Stimulated activated CD4-positive, alpha-beta T cell treated with anti-CD3 and anti-CD28 coated beads, Interleukin-4, amount 100 ng/mL, for 4 hours (primary cell): ENCODE results near the gene ZNF649.

Source experiments
- DNase-seq, 2 experiments: peaks; one replicate each; pipeline ENCODE4 v3.0.0-alpha.2; 2020

Gene ZNF649

DNA sequence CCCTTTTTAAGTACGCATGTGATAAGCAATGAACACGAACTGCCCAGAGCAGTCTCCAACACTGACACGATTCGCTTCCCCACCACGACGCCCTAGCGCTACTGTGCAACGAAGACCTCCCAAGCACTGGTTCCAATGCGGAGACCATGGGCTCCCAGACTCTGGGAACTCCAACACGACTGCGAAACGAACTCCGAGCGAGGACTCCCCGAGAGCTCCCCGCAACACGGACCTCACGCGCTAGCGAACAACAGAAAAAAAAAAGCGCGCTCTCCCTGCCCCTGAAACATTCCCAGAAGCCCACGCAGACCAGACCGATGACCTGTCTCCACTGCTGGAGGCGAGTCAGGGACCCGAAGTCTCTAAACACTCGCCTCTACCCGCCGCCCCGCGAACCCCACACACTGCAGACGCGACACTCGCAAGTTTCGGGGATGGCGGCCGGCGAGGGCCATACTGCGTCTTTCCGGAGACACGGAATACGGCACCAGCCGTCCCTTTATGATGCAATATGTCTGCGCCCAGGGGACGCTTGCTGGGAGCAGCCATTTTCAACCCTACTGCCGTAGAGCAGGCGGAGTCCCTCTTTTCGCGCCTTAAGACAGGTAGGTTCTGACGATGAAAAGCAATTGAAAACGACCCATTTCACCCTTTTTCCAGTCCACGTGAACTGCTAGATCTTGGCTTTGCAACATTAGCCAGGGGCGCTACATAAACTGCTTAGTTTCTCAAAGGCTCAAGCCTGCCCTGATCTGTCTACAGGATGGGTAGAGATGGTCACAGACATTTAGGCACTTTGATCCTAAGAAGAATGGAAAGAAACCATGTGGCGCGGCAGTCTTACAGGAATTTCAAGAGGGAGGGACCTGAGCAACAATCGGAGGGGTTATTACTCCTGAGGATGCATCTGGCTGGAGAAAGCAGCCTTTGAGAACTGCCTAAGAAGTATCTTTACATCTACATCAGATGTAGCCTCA lies 17.0 kb downstream of the ZNF649 start, which contains the start of gene ZNF577:
TSS of gene ZNF577 (minus strand) at position 430 of the 977 bp plus-strand sequence. CDS start 7,569 bp downstream, outside the sequence.
- DNase-seq: peak; percentile 60 to 68

DNA sequence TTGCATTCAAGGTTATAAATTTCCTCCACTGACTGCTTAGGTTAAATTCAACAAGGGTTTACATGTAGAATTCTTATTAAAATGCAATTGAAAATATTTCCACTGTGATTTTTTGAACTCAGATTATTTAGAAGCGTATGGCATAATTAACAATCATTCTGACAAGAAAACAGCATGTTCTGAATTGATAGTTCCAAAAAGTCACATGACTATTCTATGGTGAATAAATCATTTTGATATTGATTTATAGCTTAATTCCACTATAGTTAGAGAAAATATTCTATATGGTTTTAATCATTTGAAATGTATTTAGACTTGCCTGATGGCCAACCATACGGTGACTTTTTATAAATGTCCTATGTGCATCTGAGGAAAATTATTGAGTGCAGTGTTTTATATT lies 20.1 kb downstream of the ZNF649 start:
- DNase-seq: no peak

DNA sequence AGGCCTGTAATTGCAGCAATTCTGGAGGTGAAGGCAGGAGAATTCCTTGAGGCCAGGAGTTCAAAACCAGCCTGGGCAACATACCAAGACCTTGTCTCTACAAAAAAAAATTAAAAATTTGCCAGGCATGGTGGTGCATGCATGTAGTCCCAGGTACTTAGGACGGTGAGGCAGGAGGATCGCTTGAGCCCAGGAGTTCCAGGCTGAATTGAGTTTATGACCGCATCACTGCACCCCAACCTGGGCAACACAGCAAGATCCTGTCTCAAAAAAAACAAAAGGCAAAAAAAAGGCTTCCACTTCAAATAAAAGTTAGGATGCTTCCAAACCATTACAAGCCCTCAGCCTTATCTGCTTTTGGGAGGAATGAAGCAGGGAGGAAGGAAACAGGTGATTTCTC lies 22.3 kb downstream of the ZNF649 start:
- DNase-seq: no peak

DNA sequence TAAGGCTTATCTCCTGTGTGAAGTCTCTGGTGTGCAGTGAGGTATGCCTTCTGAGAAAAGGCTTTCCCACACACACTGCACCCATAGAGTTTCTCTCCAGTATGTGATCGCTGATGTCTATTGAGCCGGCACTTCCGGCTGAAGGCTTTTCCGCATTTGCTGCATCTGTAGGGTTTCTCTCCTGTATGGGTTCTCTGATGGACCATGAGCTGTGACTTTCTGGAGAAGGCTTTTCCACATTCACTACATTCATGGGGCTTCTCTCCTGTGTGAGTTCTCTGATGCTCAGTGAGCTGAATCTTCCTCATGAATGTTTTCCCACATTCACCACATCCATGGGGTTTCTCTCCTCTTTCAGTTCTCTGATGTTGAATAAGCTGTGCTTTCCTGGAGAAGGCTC lies 31.7 kb downstream of the ZNF649 start:
- DNase-seq: no peak

DNA sequence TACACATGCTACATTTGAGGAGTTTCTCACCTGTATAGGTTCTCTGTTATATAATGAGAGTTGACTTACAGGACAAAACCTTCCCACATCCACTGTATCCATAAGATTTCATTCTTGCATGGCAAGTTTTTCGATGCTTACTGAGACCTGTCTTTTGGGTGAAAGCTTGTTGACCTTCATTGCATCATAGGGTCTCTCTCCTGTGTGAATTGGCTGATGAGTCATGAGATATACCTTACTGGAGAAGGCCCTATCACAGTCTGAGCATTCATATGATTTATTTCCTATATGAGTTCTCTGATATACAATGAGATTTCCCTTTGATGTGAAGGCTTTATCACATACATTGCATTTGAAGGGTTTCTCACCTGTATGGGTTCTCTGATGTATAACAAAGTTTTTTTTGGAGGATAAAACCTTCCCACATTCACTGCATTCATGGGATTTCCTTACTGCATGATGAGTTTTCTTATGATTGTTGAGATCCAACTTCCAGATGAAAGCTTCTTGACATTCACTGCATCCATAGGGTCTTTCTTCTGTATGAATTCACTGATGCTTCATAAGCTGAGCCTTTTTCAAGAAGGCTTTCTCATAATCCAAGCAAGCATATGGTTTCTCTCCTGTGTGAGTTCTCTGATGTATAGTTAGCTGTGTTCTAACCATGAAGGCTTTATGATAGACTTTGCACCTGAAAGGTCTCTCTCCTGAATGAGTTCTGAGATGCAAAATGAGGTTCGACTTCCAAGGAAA lies 42.8 kb downstream of the ZNF649 start:
- no peak for DNase-seq
